HepG2 (cell line): ENCODE measurements around the gene GGPS1.

Experiments
- AFF4 ChIP-seq: sonication (generic); formaldehyde crosslinking; IDR thresholded peaks from 2 replicates; pipeline ENCODE4 v1.4.0; 2020; ENCODE audit warnings: missing genetic modification reagents
- HDAC2 ChIP-seq: sonication (generic); formaldehyde crosslinking; IDR thresholded peaks from 2 replicates; pipeline ENCODE4 v1.4.0; 2020; ENCODE audit warnings: missing genetic modification reagents
- POLR2A ChIP-seq, 2 experiments: IDR thresholded peaks; 2 replicates each; pipeline ENCODE4 v1.6.1; 2011; ENCODE audit warnings: low read depth in 2 of 2, low read length in 2 of 2, mild to moderate bottlenecking in 1 of 2, moderate library complexity in 1 of 2; ENCODE audit not compliant: insufficient read depth in 1 of 2
- TAF1 ChIP-seq: sonication (generic); formaldehyde crosslinking; IDR thresholded peaks from 2 replicates; pipeline ENCODE4 v1.4.0; 2020; ENCODE audit warnings: missing genetic modification reagents

DNA sequence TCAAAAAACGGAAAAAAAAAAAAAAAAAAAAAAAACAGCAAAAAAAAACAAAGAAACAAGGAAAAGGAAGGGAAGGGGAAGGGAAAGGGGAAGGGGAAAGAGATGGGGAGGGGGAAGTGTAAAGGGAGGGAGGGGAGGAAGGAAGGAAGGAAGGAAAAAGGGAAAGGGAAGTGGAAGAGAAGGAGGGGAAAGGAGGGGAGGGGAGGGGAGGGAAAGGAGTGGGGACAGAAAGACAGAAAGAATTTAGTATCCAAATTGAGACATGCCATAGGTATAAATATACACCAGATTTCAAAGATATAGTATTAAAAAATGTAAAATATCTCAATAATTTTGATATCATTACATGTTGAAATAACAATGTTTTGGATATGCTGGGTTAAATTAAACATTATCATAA lies 26.2 kb upstream of the GGPS1 start:
- TF ChIP-seq TAF1 (CRISPR knock-in tag) (no peak), HDAC2 (no peak), POLR2A (IDR thresholded peaks at IDR 0.05; ENCODE audit: insufficient read depth in 1 of 2, low read depth in 2 of 2, low read length in 2 of 2) (no peak), AFF4 (CRISPR knock-in tag) (no peak)
